Cerebellar cortex (tissue), 1 donor: ENCODE measurements around the gene ADORA1.

Source experiments
- DNase-seq: peaks from one replicate; pipeline ENCODE4 v3.0.0-alpha.2; 2015; ENCODE audit warnings: low spot score

ADORA1 gene

DNA sequence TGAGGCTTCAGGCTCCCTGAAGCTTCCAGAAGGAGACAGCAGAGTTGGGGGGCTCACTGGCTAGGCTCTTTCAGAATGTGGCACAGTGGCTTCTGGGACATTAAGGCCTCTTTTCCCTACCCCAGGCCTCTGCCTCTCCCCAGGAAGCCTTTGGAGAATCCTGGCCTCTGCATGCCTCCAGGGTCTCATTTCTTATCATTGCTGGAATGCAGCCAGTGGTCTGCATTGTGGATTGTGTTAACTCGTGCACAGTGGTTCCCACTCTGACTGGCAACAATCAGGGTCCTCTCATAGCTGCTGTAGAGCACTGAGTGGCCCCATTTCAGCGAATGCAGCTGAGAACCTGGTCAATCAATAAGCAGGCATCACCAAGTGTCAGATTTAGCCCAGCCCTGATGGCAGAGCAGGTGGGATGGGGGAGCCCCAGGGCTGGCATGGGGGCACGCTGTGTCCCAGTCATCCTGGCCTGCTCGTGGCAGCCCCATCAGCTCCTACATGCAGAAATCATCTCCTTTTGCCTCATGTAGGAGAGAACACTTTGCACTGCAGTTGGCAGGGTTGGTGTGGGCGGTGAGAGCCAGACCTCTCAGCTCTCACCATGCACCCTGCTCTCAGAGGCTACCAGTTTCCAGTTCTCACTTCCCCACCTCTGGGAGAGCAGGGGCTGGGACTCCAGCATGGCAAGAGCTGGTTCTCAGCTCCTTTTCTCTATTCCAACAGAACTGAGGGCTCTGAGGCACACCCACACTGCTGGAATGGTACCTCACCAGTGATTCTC, 13.4 kb downstream of the ADORA1 start:
- DNase-seq = no peak

DNA sequence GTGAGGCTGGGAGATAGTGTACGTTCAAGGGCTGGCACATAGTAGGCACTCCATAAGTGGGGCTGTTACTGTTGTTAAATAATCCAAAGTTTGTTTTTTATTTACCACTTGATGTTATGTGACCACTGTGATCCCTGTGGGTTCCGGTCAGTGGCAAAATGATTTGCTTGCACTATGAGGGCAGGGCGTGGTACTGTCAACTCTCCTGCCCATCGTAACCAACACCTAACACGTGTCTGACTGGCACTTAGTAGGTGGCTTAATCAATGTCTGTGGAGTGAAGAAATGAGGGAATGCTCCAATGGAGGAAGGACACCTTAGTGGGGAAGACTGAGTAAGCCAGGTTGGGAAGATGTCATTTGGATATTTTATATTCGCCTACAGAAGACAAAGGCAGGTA, 14.6 kb downstream of the ADORA1 start:
- DNase-seq = no peak

DNA sequence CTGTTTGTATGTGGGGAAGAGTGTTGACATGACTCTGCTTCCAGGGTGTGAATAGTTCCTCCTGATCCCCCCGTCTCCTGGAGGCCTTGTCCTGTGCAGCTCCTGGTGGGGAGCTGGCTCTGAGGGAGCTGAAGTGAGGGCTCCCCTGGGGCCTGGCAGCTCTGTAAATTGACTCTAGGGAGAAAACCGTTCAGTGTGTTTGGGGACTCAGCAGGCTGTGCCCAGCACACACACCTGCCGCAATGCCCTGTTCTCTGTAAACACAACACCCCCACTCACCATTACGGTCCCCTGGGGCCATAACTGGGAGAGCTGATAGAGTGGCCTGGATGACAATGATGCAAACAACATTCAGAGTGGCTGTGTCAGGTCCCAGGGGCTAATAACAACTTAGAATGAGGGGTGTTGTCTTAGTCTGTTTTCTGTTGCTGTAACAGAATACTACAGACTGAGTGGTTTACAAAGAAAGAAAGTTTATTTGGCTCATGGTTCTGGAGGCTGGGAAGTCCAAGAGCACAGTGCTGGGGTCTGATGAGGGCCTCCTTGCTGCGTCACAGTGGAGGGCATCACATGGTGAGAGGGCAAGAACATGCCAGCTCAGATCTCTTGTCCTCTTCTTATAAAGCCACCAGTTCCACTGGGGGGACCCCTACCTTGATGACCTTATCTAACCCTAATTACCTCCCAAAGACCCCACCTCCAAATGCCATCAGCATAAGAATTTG, 15.3 kb downstream of the ADORA1 start:
- no peak for DNase-seq

DNA sequence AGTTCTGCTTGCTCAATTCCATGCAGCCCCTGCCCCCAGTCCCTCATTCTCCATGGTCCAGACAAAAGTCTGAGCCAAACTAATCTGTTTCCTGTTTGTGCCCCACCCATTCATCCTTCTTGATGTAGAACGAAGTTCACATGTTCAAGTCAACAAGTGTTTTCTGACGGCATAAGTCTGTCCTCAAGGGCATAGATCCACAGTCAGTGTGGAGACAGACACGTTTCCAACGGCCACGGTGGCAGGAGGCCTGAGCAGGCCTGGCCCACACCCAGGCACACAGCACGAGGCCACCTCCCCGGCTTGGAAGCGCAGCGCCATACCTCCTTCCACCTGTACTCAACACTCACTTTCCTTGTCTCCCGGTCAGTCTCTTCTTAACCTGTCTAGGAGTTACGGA, 16.1 kb downstream of the ADORA1 start:
- peak; percentile 52 for DNase-seq

DNA sequence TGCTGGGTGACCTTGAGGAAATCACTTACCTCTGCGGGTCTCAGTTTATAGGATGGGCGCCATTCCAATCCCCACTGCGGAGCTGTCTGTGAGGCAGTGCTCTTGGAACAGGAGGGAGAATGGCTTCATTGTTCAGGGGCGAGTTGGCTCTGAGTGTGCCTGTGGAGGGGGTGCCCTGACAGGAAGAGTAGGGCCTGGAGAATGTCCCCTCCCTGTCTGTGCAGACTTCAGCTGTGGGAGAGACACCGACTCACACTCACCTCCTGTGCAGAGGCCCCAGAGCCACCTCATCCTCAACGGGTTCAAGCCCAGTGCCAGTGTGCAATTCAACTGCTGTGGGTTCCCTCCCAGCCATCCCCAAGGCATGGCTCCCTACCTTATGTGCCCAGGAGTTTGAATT, 17.1 kb downstream of the ADORA1 start:
- no peak for DNase-seq

DNA sequence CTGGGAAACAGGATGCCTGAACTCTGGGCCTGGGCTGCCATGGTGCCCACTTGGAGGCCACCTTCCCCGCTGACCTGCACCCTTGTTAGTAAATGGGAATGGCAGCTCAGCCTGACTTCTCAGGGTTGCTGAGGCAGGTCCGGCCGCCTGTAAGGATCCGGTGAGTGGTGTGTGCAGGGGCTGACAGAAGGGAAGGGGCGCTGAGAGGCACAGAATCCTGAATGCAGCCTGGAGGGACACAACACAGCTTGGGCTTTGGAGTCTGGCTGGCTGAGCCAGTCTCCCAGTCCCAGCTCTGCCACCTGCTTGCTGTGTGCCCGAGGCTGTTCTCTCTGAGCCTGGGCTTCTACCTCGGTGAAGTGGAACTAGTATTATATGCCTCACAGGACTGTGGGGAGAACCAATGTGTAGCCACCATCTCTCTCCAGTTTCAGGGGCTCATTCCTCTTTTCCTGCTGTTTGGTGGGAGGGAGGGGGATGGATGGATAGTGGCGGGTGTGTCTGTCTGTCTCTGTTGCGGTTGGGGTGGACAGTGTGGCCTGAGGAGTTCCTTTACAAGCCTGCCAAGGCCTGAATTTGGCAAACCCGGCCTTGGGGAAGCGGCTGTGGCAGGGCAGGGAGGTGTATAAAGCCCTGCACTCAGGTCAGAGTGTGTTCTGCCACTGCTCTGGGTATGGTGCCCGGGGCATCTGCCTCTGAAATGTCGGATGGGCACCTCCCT, 18.0 kb downstream of the ADORA1 start:
- no peak for DNase-seq

DNA sequence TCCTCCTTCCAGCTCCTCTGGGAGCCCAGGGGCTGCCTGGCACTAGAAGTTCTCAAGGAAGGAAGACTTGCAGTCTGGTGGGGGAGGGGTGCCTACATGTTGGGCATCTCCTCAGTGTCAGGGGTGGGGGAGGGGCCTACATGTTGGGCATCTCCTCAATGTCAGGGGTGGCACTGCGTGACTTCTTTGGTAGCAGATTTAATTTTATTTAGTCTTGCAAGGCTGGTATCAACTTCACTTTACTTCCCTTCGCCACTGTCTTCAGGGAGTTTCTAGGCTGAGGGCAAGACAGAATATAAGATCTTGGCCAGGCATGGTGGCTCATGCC, 18.5 kb downstream of the ADORA1 start:
- DNase-seq = no peak

DNA sequence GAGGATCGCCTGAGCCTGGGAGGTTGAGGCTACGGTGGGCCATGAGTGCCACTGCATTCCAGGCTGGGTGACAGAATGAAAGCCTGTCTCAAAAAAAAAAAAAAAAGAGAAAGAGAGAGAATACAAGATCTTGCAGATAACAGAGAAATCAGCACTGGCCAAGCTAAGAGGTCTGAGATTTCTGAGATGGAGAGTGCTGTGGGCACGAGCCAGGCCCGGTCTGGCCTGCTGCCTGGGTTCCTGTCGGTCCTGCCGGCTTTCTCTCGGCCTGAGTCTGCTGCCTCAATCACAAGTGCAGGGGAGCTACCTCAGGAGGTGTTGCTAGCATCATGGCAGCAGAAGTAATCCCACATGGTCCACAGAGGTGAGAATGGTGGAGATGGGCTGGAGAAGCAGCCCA, 19.0 kb downstream of the ADORA1 start:
- DNase-seq = peak; percentile 83

DNA sequence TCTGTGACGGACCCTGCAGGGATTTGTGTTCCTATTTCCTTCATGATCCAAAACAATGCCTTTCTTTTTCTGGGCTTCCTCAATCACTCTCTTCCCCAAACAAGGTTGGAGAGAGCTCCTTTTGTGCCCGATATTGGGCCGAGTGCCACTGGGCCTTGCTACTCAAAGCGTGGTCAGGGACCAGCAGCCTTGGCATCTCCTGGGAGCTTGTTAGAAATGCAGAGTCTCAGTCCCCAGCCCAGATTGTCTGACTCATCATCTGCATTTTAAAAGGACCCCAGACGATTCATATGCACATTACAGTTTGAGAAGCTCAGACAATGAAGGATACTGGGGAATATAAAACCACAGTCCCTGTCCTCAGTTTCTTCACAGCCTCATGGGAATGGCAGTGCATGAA, 19.9 kb downstream of the ADORA1 start:
- DNase-seq = no peak

DNA sequence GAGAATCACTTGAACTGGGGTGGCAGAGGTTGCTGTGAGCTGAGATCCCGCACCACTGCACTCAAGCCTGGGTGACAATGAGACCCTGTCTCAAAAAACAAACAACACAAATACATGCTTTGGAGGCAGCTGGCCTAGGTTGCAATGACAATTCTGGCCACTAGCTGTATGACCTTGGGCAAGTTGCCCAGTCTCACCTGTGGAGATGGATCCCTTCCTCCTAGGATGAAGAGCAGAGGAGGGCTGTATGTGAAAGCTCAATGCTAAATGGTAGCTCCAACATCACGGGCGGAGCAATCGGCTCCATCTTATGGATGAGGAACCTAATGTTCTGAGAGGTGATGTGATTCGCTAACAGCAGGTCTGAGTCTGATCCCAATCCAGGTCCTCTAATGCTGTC, 20.6 kb downstream of the ADORA1 start:
- DNase-seq = peak; percentile 50

DNA sequence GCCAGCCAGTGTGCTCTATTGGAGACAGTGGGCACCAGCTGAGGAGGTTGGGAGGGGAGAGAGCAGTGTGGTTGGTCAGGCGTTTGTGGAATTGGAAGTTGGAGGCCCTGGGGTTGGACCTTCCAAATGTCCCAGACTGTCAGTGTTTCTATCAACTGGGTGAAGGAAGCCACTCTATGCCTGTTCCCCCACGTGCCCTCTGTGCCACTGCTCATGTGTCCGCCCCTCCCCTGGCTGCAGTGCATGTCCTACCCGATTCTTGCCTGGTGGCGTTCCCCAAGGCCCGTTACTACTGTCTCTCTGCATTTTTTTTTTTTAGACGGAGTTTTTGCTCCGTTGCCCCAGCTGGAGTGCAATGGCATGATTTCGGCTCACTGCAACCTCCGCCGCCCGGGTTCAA, 21.1 kb downstream of the ADORA1 start:
- no peak for DNase-seq

DNA sequence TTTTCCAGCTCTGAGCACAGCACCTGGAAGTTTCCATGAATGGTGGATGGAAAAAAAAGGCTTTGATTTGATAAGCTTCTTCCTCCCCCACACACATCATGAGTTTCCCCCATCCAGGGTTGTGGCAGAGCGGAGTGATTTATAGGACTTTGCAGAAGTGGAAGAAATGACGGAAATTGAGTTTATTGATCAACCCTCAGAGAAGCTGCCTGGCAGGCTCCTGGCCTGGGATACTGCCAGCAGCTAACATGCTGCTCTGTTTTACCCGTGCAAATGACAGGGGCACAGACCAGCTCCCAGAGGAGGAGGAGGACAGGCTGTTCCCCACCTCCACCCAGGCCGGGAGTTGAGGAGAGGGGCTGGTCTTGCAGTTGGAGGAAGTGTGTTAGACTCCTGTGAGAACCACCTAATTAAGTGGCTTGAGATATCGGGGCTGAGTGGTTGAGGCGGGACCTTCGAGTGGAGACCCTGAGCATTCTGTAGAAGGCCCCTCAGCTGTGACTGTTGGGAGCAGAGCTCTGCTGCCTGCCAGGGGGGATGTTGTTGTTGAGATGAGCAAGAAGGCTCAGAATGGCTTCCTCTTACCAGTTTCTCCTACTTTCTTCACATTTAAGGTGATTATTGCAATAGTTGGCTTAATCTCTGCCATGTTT, 21.8 kb downstream of the ADORA1 start:
- no peak for DNase-seq

DNA sequence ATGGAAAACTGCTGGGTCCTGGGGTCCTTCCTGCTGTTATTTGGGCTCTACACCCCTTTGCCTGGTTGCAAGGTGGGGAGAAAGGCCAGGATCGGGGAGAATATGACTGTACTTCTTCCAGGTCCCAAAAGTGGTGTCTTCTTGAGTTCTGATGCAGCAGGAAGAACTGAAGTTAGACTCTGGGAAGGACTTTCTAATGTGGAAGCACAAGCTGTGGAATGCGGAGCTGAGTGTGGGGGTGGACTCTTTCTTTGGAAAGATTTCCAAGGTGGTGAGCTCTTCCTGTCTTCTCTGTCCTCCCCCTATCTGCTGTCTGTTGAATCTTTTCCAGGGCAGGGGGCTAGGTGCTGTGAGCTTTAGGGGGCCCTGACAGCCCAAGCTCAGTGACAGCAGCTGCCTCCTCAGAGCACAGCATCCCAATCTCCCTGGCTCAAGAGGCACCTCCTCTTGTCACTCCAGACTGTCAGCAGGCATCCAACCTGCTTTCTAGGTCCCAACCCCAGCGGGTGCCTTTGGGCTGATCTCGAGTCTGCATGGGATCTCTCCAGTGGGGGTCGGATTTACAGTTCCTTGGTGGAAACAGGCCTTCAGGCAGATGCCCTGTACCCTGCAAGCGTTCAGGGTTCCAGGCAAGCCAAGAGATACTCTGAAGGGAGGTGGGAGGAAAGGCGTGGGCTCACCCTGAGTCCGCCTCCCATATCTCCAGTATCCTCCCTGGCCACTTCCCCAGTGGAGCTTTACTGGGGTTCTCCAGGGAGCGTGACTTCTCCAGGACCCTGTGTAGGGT, 23.2 kb downstream of the ADORA1 start:
- no peak for DNase-seq

DNA sequence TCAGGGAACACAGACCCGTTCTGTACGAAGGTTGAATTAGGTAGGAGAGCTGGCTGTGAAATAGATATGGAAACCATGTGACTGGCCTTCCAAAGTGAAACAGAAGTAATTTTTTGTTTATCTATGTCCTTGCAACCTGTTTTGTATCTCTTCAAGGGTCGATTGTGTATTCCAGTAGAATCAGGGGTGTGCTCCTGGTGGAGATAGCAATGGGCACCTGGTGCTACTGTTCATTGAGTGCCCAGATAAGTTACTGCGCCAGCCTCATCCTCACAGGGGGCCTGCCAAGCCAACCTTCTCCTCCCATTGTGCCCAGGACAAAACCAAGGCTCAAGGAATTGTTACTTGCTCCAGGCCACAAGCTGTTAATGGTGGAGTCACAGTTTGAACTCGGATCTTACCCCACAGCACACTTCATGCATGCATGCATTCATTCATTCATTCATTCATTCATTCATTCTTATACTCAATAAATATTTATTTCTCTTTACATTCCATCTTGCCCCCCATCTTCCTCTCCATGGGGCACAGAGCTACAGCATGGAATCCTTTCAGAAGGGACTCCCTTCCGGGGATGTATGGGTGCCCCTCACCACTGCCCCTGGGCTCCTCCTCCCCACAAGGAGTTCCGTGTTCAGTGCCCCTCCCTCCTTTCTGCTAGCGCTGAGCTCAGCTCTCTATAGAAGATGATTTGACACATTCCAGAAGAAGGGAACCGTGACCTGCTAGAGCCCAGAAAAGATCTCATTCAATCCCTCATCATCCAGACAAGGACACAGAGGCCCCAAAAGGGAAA, 24.0 kb downstream of the ADORA1 start:
- no peak for DNase-seq

DNA sequence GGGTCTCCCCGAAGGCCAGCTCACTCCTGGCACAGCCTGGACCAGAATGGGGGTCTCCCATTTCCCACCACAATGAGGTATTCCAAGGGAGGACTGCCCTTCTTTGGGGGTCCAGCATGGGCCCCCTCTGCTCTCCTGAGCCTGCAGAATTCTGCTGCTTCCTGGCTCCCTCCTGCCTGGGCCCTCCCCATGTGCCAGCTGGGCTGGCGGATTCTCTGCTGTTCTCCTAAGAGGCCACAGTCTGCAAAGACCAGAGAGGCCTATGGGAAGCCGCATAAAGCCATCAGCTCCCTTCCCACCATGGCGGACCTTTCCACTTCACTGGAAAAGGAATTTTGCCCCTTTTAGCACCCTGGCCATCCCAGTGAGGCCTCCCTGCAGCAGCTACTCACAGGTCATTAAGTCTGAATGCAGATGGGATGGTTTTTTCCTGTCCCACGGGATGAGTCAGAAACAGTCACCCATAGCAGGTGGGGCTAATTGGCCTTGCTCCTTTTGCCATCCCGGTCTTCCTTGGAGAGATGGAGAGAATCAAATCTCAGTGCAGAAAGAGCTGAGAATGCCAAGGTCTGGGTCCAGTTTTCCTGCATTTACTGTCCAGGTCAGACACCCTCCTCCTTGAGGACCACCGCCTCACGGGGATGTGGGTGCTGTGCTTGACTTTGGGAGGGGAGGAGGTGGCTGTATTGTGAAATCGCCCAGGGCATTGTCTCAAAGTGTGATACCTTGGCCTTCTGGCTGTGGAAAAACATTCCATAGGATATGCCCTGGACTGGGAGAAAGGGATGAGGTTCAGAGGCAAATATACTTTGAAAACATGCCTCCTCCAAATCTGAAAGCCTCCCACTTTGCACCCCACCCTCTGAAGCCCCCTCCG, 24.9 kb downstream of the ADORA1 start:
- DNase-seq = no peak

DNA sequence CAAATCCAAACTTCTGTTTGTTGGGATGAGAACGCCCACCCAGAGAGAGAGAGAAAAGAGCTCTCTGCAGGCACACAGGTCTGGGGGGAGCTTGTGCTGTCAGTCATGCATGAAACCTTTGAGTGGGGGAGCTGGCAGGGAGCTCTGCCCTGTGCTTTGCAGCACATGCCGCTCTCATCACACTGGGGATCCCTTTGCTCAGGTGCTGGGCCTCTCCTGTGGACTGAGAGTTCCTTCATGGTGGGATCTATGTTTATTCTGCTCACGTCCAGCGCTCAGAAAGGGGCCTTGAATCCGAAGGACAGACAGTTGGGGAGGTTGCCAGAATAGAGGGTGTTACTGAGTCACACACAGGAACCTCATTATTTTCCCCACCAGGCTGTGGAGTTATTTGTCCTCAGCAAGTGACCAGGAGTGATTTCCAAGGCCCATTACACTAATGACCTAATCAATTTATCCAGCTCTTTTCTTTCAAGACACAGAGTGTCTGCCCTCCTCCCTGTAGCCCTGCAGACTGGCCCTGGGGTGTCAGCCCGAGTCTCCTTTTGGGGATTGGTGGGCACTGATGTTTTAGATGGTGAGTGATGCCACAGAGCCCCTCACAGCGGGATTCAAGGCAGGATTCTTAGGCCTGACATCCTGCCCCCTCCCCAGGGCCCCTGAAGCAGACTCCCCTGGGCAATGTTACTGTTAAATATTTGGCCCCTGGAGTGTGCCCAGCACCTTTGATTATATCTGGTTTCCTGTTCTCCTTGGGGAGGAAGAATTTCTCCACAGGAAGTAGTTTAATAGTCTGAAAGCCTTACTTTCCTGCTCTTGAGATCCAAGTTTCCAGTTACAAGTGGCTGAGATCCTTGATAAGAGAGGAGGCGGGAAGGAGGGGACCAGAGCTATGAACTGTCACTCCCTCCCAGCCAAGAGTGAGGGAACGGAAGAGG, 25.8 kb downstream of the ADORA1 start:
- no peak for DNase-seq

DNA sequence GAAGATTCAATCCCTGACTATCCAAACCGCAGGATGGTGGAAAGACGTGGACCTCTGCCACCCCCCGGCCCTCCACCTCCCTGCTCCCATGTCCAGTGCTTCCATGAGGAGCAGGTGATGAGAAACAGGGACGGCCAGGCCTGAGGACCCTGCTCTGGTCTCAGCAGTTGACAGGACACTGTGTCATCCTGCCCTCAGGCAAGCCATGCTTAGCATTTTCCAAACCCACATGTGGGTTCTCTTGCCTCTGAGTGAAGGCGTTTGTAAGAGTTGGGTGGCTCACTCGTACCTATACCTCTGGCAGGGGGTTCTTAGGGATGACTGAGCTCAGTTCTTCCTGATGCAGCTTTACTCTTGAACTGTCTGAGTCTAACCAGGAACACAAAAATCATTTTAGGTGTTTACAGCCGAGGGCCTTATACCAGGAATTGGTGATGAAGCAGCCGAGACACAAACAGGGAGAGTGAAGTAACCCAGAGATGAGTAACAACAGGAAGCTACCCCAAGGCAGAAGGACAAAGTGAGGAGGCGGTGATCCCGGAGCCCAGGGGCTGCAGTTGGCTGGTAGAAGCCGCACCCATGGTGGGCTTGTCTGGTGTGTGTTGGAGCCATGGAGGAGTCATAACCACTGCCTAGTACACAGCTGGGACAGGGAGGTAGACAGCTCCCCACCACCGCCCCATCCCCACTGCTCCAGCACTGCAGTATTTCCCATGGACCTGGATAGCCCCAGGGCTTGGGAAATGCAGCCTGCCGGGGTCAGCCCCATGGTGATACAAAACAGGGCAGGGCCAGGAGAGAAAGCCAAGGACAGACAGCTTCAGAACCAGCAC, 26.7 kb downstream of the ADORA1 start:
- DNase-seq = no peak

DNA sequence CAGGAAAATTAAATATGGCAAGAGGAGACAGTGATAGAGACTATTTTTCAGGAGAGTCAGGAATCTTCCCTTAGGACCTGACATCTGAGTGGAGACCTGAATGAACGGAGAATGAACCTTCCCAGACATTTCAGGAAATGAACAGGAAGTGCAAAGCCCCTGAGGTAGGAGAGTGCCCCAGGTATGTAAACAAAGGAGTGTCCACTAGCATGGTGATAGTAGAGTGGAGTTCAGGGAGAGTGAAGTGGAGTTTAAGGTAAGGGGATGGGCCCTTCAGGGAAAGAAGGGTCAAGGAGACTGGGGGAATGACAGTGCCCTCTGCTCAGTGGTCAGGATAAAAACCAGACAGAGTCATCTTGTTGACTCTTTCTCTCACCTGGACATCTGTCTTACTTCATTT, 28.8 kb downstream of the ADORA1 start:
- DNase-seq = no peak
